Measurements from ENCODE around the gene H6PD.

H6PD gene

GRCh38 chr1:9243066-9243739 lies 8.6 kb downstream of the H6PD start:
- H2BK15ac ChIP-seq (ENCODE audit: low read depth, poor library complexity, severe bottlenecking), result no peak overlapping the region
- peak overlapping the region in 1 of 2 experiments; percentile 32 for H3K4ac ChIP-seq (ENCODE audit: low read depth in 1 of 2, low read length in 2 of 2)
- no peak overlapping the region for H2BK5ac ChIP-seq (ENCODE audit: low read depth, low read length, poor library complexity, severe bottlenecking)
- H3K4me2 ChIP-seq (ENCODE audit: low read length, poor library complexity, severe bottlenecking), result no peak overlapping the region
- H3K4me1 ChIP-seq (ENCODE audit: control insufficient read depth, insufficient read depth, low read depth, low read length), result peaks cover 11% of the 10 kb centered on the region
- H3K14ac ChIP-seq (ENCODE audit: low read length in 2 of 2), result peak overlapping the region in 1 of 2 experiments; percentile 0
- H3K18ac ChIP-seq (ENCODE audit: low read depth in 1 of 2, low read length in 2 of 2), result peak overlapping the region in 1 of 2 experiments; percentile 5
- H2AFZ ChIP-seq (ENCODE audit: low read depth, low read length), result no peak overlapping the region
- no peak overlapping the region for H3K23ac ChIP-seq (ENCODE audit: low read length in 2 of 2)
- H3K36me3 ChIP-seq (ENCODE audit: control insufficient read depth in 1 of 2, insufficient read depth in 2 of 2, low read depth in 1 of 2, low read length in 2 of 2), result peaks cover 34 to 47% of the 10 kb centered on the region in 2 experiments
- H4K8ac ChIP-seq (ENCODE audit: low read length), result no peak overlapping the region
- H3K27me3 ChIP-seq (ENCODE audit: control insufficient read depth in 1 of 2, insufficient read depth in 1 of 2, low read length in 2 of 2), result no peaks in the 10 kb centered on the region
- H2BK12ac ChIP-seq (ENCODE audit: low read length in 2 of 2), result peak overlapping the region in 1 of 2 experiments; percentile 60
- H4K91ac ChIP-seq (ENCODE audit: low read length), result peak overlapping the region; percentile 5
- H3K79me1 ChIP-seq (replicated peaks; ENCODE audit: low read length, poor library complexity, severe bottlenecking), result peaks cover 28% of the 10 kb centered on the region
- no peak overlapping the region for H2BK120ac ChIP-seq (ENCODE audit: low read depth, low read length)
- no peak overlapping the region for H3K27ac ChIP-seq (ENCODE audit: low read length, poor library complexity, severe bottlenecking)
- no peak for DNase-seq
- no peak overlapping the region for H2AK5ac ChIP-seq (ENCODE audit: low read length, severe bottlenecking)
- H3K9ac ChIP-seq (ENCODE audit: low read length), result peak overlapping the region; percentile 70
- no peaks in the 10 kb centered on the region for H3K9me3 ChIP-seq (ENCODE audit: control insufficient read depth, low read length)
- H3K4me3 ChIP-seq (ENCODE audit: insufficient read depth in 1 of 2, low read depth in 1 of 2, low read length in 2 of 2), result peak overlapping the region in 1 of 2 experiments; percentile 43
- 91% methylated on average over 6 of the region's 9 CpGs for WGBS

- Histone ChIP-seq H3K4me2 (ENCODE audit: low read length, poor library complexity, severe bottlenecking) (no peak overlapping the region), H3K79me1 (replicated peaks; ENCODE audit: low read length, poor library complexity, severe bottlenecking) (peaks cover 25% of the 10 kb centered on the region), H4K91ac (ENCODE audit: low read length) (no peak overlapping the region), H3K9me3 (ENCODE audit: control insufficient read depth, low read length) (no peaks in the 10 kb centered on the region), H2AFZ (ENCODE audit: low read depth, low read length) (no peak overlapping the region), H2BK5ac (ENCODE audit: low read depth, low read length, poor library complexity, severe bottlenecking) (no peak overlapping the region), H3K36me3 (ENCODE audit: control insufficient read depth in 1 of 2, insufficient read depth in 2 of 2, low read depth in 1 of 2, low read length in 2 of 2) (peaks cover 40 to 58% of the 10 kb centered on the region in 2 experiments), H3K27ac (ENCODE audit: low read length, poor library complexity, severe bottlenecking) (no peak overlapping the region), H3K4ac (ENCODE audit: low read depth in 1 of 2, low read length in 2 of 2) (no peak overlapping the region), H3K18ac (ENCODE audit: low read depth in 1 of 2, low read length in 2 of 2) (peak overlapping the region in 1 of 2 experiments; percentile 14), H2BK15ac (ENCODE audit: low read depth, poor library complexity, severe bottlenecking) (no peak overlapping the region), H3K9ac (ENCODE audit: low read length) (no peak overlapping the region), H4K8ac (ENCODE audit: low read length) (no peak overlapping the region), H2BK120ac (ENCODE audit: low read depth, low read length) (no peak overlapping the region), H2AK5ac (ENCODE audit: low read length, severe bottlenecking) (no peak overlapping the region), H3K4me3 (ENCODE audit: insufficient read depth in 1 of 2, low read depth in 1 of 2, low read length in 2 of 2) (no peak overlapping the region), H2BK12ac (ENCODE audit: low read length in 2 of 2) (no peak overlapping the region), H3K4me1 (ENCODE audit: control insufficient read depth, insufficient read depth, low read depth, low read length) (peaks cover 13% of the 10 kb centered on the region), H3K23ac (ENCODE audit: low read length in 2 of 2) (no peak overlapping the region), H3K27me3 (ENCODE audit: control insufficient read depth in 1 of 2, insufficient read depth in 1 of 2, low read length in 2 of 2) (no peaks in the 10 kb centered on the region), H3K14ac (ENCODE audit: low read length in 2 of 2) (no peak overlapping the region)
- DNase-seq, result peak; percentile 77
- WGBS, result 78% methylated on average over 9 of the region's 9 CpGs
These were observed 10.1 kb downstream of the H6PD start for GRCh38 chr1:9244501-9245229.

- peaks cover 20% of the 10 kb centered on the region for H3K79me1 ChIP-seq (replicated peaks; ENCODE audit: low read length, poor library complexity, severe bottlenecking)
- H3K4me2 ChIP-seq (ENCODE audit: low read length, poor library complexity, severe bottlenecking), result no peak overlapping the region
- H3K9ac ChIP-seq (ENCODE audit: low read length), result no peak overlapping the region
- H4K8ac ChIP-seq (ENCODE audit: low read length), result no peak overlapping the region
- no peaks in the 10 kb centered on the region for H3K9me3 ChIP-seq (ENCODE audit: control insufficient read depth, low read length)
- peaks cover 17% of the 10 kb centered on the region for H3K4me1 ChIP-seq (ENCODE audit: control insufficient read depth, insufficient read depth, low read depth, low read length)
- H3K4ac ChIP-seq (ENCODE audit: low read depth in 1 of 2, low read length in 2 of 2), result no peak overlapping the region
- H3K4me3 ChIP-seq (ENCODE audit: insufficient read depth in 1 of 2, low read depth in 1 of 2, low read length in 2 of 2), result no peak overlapping the region
- no peak for DNase-seq
- H3K27me3 ChIP-seq (ENCODE audit: control insufficient read depth in 1 of 2, insufficient read depth in 1 of 2, low read length in 2 of 2), result no peaks in the 10 kb centered on the region
- no peak overlapping the region for H3K14ac ChIP-seq (ENCODE audit: low read length in 2 of 2)
- H2BK12ac ChIP-seq (ENCODE audit: low read length in 2 of 2), result peak overlapping the region in 1 of 2 experiments; percentile 15
- H3K23ac ChIP-seq (ENCODE audit: low read length in 2 of 2), result no peak overlapping the region
- H2BK5ac ChIP-seq (ENCODE audit: low read depth, low read length, poor library complexity, severe bottlenecking), result no peak overlapping the region
- no peak overlapping the region for H2BK120ac ChIP-seq (ENCODE audit: low read depth, low read length)
- H2AFZ ChIP-seq (ENCODE audit: low read depth, low read length), result no peak overlapping the region
- H3K27ac ChIP-seq (ENCODE audit: low read length, poor library complexity, severe bottlenecking), result no peak overlapping the region
- no peak overlapping the region for H4K91ac ChIP-seq (ENCODE audit: low read length)
- no peak overlapping the region for H2BK15ac ChIP-seq (ENCODE audit: low read depth, poor library complexity, severe bottlenecking)
- WGBS, result 97% methylated on average over 15 of the region's 15 CpGs
- peaks cover 37 to 59% of the 10 kb centered on the region in 2 experiments for H3K36me3 ChIP-seq (ENCODE audit: control insufficient read depth in 1 of 2, insufficient read depth in 2 of 2, low read depth in 1 of 2, low read length in 2 of 2)
- H3K18ac ChIP-seq (ENCODE audit: low read depth in 1 of 2, low read length in 2 of 2), result no peak overlapping the region
- no peak overlapping the region for H2AK5ac ChIP-seq (ENCODE audit: low read length, severe bottlenecking)
These were observed 10.7 kb downstream of the H6PD start for GRCh38 chr1:9245230-9245619.

GRCh38 chr1:9245661-9246060 lies 11.1 kb downstream of the H6PD start:
- H3K18ac ChIP-seq (ENCODE audit: low read depth in 1 of 2, low read length in 2 of 2), result no peak overlapping the region
- H3K4me1 ChIP-seq (ENCODE audit: control insufficient read depth, insufficient read depth, low read depth, low read length), result peaks cover 21% of the 10 kb centered on the region
- H3K4me3 ChIP-seq (ENCODE audit: insufficient read depth in 1 of 2, low read depth in 1 of 2, low read length in 2 of 2), result no peak overlapping the region
- no peak overlapping the region for H3K4me2 ChIP-seq (ENCODE audit: low read length, poor library complexity, severe bottlenecking)
- H2BK120ac ChIP-seq (ENCODE audit: low read depth, low read length), result no peak overlapping the region
- no peaks in the 10 kb centered on the region for H3K27me3 ChIP-seq (ENCODE audit: control insufficient read depth in 1 of 2, insufficient read depth in 1 of 2, low read length in 2 of 2)
- H4K8ac ChIP-seq (ENCODE audit: low read length), result no peak overlapping the region
- H3K9ac ChIP-seq (ENCODE audit: low read length), result no peak overlapping the region
- H4K91ac ChIP-seq (ENCODE audit: low read length), result no peak overlapping the region
- no peak overlapping the region for H3K23ac ChIP-seq (ENCODE audit: low read length in 2 of 2)
- no peaks in the 10 kb centered on the region for H3K9me3 ChIP-seq (ENCODE audit: control insufficient read depth, low read length)
- no peak overlapping the region for H3K27ac ChIP-seq (ENCODE audit: low read length, poor library complexity, severe bottlenecking)
- H3K36me3 ChIP-seq (ENCODE audit: control insufficient read depth in 1 of 2, insufficient read depth in 2 of 2, low read depth in 1 of 2, low read length in 2 of 2), result peaks cover 37 to 54% of the 10 kb centered on the region in 2 experiments
- H2AK5ac ChIP-seq (ENCODE audit: low read length, severe bottlenecking), result no peak overlapping the region
- H2BK15ac ChIP-seq (ENCODE audit: low read depth, poor library complexity, severe bottlenecking), result no peak overlapping the region
- no peak for DNase-seq
- H2AFZ ChIP-seq (ENCODE audit: low read depth, low read length), result no peak overlapping the region
- 100% methylated on average over 9 of the region's 9 CpGs for WGBS
- peaks cover 19% of the 10 kb centered on the region for H3K79me1 ChIP-seq (replicated peaks; ENCODE audit: low read length, poor library complexity, severe bottlenecking)
- H2BK12ac ChIP-seq (ENCODE audit: low read length in 2 of 2), result peak overlapping the region in 1 of 2 experiments; percentile 15
- no peak overlapping the region for H3K4ac ChIP-seq (ENCODE audit: low read depth in 1 of 2, low read length in 2 of 2)
- H2BK5ac ChIP-seq (ENCODE audit: low read depth, low read length, poor library complexity, severe bottlenecking), result no peak overlapping the region
- H3K14ac ChIP-seq (ENCODE audit: low read length in 2 of 2), result no peak overlapping the region
